Measurements from ENCODE around the gene HOXB5.

The HOXB5 gene

DNA sequence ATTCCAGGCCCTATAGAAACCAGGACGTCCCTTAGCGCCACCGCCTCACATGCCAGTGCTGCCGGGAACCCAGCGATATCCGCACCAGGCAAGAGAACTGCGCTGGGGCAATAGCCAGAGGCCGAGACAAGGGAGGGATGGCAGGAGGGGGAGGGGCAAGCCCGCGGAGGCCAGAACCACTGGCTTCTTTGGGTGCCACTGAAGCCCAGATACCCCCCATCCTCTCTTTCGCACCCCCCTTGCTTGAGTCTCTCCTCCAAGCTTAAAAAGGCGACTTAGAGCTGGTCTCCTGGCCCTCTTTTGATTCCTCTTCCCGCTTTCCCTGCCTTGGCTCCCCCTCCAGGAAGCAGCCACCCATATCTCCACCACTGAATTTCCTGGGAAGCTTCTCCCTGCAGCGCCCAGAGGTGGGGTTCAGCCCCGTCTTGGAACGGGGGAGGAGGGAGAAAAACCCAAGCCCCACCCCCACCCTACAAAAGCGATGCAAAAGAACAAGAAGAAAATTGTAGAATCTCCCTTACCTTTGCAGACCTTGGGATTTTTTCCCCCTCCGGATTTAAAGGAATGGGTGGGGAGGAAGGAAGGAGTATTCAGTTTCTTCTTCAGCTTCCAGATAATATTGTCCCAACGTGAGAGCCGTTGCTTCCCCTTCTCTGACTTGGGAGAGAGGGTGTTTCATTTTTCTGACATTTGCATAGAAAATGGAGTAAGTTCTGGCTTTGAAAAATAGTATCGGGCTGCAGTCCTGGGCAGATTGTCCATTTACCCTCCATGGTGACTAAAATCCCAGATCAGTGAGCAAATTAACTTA lies 10.6 kb upstream of the HOXB5 start:
- DNase-seq (ENCODE audit: low read depth, low spot score) = peak; percentile 72

DNA sequence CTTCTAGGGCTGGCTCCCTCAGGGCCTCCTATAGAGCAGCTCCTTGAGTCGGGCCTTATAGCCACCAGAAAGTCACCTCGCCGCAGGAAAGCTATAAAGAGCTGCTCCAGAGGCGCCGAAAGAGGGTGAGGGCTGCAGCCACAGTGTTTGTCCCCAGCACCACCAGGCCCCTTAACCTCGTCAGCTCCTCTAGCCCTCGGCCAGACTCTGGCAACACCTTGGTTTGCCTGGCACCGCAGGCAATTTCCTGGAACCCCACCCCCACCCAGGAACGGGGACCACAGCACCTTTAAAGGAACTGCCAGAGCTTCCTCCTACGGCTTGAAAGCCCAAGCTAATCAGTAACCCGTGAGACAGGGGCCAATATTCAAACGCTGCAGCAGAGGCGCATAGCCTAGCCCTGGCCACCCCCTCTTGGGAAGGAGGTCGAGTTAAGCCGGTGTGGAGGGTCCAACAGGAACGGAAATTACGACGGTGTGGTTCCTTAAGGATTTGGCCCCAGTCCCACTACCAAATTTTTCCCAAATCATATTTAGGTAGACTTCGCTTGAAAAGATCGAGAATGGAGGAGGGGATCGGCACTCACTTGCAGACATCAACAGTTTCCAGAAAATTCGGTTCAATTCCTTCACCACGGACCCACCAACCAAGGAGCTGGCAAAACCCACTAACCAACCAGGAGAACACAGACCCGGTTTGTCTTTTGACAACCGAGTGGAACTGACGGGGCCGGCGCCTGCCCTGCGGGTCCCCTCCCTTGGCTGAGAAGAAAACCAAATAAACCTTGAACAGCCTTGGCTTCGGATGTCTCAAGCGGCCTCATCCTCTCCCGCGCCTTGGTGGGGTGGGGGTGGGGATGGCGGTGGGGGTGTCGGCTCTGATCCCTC lies 8.2 kb upstream of the HOXB5 start:
- DNase-seq (ENCODE audit: low read depth, low spot score) = peak; percentile 68

DNA sequence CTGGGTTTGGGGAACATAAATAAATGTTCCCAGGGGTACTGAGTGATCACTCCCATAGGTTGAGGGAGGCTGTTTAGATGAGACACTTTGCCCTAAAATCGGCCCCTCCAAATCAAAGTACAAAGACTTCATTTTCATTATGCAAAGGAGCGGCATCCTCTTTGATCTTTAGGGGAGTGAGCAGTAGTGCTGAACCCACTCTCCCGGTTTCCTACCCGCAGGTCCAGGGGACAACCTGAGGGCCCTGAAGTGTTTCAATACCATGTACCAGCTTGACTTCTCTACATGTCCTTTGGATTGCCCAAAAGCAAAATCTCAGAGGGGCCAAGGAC lies 7.6 kb upstream of the HOXB5 start:
- no peak for DNase-seq (ENCODE audit: low read depth, low spot score)

DNA sequence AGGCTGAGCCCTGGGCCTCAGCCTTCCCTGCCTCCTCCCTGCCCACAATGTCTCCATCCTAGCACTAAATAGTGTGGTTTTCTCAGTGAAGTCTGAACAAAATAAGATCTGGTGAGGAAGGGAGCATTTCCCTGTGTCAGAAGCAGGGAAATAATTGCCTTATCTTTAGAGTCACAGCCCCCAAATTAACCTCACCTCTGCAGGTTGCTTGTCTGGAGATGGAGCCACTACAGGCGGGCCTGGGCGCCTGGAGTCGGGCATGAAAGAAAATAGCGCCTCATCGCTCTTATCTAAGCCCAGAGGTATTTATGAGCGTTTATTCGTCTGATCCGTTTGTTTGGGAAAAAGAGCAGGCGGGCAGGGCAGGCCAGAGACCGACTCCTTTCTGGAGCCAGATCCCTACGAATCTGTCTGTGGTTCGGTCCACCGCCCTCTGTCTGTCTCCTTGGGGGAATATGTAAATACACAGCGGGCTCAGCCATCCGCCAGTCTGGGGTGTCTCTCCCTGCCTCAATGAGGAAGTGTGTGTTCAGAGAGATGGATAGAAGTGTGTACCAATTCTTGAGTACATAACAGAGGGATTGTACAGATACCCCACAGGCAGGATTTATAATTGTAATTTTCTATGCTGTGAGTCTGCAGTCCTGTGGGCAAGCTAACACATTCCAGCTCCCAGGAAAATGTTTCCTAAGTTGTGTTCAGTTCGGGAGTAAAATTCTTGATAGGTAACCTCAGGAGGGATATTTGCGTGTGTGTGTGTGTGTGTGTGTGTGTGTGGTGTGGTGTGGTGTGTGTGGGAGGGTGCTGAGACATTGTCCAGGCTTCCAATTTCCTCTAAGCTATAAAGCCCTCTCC lies 6.9 kb upstream of the HOXB5 start:
- DNase-seq (ENCODE audit: low read depth, low spot score) = peak; percentile 86

- DNase-seq (ENCODE audit: low read depth, low spot score) = no peak
Measured at GRCh38 chr17:48599354-48599753, 5.8 kb upstream of the HOXB5 start.

GRCh38 chr17:48598736-48599135 lies 5.2 kb upstream of the HOXB5 start:
- no peak for DNase-seq (ENCODE audit: low read depth, low spot score)

- peak; percentile 67 for DNase-seq (ENCODE audit: low read depth, low spot score)
Measured at GRCh38 chr17:48597778-48598631, 4.4 kb upstream of the HOXB5 start.

DNA sequence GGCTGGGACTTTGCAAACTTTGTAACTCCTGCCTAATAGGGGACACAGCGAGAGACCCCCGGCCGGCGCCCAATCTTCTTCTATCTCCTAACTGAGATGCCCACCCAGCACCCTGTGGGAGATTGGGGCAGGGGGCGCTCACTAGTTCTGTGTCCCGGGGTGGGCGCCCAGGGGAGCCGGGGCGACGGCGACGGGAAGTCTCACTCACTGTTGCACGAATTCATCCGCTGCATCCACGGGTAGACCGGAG lies 3.9 kb upstream of the HOXB5 start:
- DNase-seq (ENCODE audit: low read depth, low spot score) = no peak

DNA sequence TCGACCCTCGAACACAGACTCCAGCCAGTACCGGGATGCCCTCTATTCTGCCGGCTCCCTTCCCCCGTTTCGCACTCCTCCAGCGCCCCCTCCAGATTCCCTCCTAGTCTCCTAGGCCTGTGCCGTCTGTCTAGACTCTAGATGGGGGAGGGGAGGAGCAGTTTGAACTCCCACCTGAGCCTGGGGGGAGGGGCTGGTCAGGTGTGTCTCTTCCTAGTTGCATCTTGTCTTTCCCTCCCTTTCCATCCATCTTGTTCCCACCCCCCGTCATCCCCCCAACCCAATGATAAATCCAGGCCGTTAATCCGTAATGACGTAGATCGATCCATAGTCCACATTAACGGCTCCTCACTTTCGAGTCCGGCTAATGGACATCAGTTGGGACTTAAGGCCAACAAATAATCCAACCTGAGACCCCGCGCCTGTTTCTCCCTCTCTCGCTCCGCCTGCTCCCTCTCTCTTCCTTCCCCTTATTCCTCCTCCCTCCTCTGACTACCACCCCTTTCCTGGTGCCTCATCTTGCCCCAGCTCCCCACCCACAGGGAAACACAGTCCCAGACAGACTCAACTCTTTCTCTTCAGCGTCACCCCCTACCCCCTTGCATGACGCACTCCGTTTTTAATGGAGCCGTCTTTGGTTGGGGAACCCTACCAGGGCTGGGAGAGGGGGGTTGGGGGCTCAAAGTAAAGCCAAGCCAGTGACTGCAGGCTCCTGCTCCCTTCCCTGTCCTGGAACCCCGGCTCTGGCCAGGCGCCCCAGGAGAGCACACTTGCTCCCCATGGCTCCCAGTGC lies 3.4 kb upstream of the HOXB5 start:
- DNase-seq (ENCODE audit: low read depth, low spot score) = no peak

DNA sequence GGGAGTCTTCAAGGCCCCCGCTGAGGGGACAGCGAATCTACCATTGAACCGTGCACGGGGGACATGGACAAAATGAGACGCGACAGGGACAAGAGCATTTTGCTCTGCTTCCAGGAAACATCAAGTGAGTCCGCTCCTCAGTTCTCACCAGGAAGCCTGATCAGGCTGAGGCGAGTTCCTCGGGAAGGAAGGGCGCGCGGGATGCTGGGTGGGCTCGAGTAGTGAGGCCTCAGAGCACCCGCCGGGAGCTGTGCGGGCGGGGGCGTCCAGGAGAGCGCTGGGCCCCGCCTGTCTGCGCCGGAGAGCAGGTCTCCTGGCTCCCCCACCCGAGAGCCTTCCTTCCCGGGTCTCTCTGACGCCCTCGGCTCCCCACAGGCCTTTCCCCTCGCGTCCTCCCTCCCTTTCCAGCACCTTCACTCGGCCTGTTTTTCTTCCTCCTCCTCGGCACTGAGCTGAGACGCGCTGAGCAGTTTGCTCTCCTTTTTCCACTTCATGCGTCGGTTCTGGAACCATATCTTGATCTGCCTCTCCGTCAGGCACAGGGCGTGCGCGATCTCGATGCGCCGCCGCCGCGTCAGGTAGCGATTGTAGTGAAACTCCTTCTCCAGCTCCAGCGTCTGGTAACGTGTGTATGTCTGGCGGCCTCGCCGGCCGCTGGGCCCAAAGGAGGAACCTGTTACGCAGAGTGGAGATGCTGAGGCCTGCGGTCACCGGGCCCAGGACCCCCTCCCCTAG lies 2.6 kb upstream of the HOXB5 start:
- DNase-seq (ENCODE audit: low read depth, low spot score) = peak; percentile 64

- DNase-seq (ENCODE audit: low read depth, low spot score) = peak; percentile 57
Measured at GRCh38 chr17:48595278-48595999, 1.9 kb upstream of the HOXB5 start.

GRCh38 chr17:48594538-48595277 lies 1.1 kb upstream of the HOXB5 start:
- peak; percentile 66 for DNase-seq (ENCODE audit: low read depth, low spot score)

DNA sequence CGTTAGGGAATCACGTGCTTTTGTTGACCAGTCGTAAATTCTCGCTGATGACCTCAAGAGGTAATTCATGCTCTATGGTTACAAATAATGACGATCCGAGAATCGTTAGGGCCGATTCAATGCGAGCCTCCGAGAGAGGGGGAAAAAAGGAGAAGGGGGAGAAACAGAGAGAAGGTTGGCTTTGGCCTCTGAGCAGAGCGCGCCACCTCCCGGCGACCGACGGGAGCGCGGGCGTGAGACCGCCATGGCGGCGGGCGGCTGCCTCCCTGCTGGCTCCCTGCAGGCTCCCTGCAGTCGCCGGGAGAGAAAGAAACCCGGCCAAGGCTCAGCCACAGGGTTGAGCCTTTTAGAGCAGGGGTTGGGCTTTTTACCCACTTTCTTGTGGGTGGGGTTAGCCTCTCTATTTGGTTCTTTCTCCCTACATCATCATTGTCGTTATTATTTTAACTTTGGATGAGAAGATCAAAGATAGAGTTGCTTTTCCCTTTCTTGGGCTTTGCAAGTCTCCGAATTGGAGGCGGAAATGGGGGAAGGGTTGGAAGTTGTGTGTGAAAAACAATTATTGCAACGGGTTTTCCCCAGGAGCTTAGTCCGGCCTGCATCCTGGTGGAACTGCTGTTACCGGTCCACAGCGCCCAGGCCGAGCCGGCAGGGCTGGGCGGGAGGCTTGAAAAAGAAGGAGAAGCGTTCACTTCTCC lies 410 bp upstream of the HOXB5 start:
- peak; percentile 98 for DNase-seq (ENCODE audit: low read depth, low spot score)

DNA sequence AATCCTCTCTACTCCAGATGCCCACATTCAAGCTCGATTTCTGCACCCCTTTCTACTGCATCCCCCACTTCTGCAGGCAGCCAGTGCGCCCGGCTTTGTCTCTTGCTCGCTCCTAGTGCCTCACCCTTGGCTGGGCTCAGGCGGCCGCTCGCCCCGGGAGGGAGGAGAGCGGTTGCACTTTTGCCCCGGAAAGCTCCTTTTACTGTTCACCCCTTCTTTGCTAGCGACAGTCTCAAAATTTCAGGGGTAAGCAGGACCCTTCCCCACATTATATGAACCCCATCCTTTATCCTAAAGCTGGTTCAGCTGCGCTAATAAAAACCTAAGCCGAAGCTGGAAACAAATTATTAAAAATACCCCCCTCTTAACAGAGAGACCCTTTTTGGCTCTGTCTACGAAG lies 1.0 kb downstream of the HOXB5 start:
- DNase-seq (ENCODE audit: low read depth, low spot score) = no peak

GRCh38 chr17:48592057-48592514 lies 1.5 kb downstream of the HOXB5 start:
- no peak for DNase-seq (ENCODE audit: low read depth, low spot score)

DNA sequence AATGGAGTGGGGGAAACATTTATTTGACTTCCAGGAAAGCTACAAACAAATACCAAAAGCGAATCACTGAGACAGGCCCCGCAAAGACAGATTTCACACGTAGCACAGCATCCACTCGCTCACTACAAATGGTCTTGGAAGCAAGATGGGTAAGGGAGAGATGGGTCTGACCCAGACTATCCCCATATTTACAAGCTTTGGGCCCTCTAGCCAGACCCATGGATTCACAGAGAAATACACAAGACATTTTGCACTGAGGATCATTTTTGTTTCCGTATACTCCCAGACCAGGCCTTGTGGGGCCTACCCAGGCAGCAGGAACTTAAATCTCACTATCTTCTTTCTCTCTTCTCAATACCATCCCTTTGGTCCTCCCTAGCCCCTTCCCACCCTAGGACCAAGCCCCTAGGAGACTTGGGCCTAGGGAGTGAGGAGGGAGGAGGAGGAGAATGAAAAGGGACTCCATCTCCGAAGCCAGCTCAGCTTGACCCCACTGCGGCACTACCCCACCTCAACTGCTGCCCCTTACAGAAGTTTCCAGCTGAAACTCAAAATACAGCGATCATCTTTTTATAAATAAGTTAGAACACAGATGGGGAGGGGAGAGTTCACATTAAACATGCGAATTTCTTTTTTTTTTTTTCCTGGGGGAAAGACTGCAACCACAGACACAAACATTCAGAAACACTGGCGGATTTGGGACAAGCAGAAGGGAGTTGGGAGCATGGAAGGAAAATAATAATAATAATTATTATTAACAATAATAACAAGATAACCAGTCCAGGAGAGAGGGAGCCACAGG lies 2.1 kb downstream of the HOXB5 start:
- DNase-seq (ENCODE audit: low read depth, low spot score) = no peak

DNA sequence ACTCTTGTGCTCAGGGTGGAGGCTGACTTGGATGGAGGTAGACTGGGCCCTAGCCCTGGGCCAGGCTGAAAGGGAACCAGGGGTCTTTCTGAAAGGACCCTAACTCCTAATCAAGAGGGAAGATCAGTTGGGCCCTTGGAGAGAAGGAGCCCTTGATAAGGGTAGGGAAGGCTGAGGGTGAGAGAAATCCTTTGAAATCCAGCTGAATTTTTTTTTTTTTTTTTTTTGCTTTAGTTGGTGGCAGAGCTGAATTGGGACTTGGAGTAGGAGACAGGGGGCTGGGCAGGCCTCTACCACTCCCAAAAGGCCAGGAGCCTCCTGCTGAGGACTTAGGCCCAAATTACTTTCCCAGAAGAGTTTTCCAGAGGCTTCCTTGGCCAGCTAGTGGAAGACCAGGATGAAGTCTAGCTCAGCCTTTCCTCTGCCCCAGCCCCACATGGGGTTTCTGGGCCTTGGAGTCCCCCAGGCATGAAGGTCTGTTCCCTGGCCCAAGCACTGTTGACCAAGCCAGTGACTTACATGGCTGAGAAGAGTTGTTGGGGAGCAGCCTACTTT lies 2.9 kb downstream of the HOXB5 start:
- DNase-seq (ENCODE audit: low read depth, low spot score) = no peak

Measured in ELF-1 (cell line).